ENCODE results near the gene SPATS2.

Gene SPATS2

DNA sequence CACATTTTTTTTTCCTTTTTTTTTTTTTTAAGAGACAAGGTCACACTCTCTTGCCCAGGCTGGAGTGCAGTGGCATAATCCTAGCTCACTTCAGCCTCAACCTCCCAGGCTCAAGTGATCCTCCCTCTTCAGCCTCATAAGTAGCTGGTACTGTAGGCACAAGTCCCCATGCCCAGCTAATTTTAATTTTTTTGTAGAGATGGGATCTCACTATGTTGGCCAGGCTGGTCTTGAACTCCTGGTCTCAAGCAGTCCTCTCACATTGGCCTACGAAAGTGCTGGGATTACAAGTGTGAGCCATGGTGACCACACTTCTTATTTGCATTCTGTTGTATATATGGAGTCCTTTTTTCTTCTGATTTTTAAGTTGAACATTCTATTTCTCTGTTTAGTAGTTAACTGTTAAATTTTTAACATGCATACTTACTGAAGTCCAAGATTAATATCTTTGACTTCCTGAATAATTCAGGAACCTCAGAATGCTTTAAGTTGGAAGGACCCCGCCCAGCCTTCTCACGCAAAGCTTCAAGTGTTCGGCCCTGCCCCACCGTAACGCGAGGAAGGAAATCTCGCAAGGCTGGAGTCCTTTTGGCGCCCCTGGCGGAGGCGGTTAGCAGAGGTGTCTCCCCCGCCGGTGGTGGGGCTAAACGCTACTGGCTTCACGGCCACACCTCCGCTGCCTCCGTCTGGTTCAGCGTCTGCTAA lies 21.6 kb downstream of the SPATS2 start:
- H3K9me3 ChIP-seq (ENCODE audit: low read length): no peaks in the 10 kb centered on the region
- peaks cover 29% of the 10 kb centered on the region for H3K79me2 ChIP-seq (ENCODE audit: insufficient read depth, low read length)
- no peaks in the 10 kb centered on the region for H3K9me2 ChIP-seq (ENCODE audit: low read depth, low read length)
- TF ChIP-seq, protein P1, sequence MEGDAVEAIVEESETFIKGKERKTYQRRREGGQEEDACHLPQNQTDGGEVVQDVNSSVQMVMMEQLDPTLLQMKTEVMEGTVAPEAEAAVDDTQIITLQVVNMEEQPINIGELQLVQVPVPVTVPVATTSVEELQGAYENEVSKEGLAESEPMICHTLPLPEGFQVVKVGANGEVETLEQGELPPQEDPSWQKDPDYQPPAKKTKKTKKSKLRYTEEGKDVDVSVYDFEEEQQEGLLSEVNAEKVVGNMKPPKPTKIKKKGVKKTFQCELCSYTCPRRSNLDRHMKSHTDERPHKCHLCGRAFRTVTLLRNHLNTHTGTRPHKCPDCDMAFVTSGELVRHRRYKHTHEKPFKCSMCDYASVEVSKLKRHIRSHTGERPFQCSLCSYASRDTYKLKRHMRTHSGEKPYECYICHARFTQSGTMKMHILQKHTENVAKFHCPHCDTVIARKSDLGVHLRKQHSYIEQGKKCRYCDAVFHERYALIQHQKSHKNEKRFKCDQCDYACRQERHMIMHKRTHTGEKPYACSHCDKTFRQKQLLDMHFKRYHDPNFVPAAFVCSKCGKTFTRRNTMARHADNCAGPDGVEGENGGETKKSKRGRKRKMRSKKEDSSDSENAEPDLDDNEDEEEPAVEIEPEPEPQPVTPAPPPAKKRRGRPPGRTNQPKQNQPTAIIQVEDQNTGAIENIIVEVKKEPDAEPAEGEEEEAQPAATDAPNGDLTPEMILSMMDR (IDR thresholded peaks at IDR 0.05; ENCODE audit: low read length): peak; percentile 51
- TF ChIP-seq EZH2 (IDR thresholded peaks at IDR 0.05; ENCODE audit: borderline replicate concordance, low read length): no peak
- peak overlapping the region; percentile 18; the same call in 1 of the 2 replicates for H3K4me2 ChIP-seq (ENCODE audit: low read length)
- H3K27me3 ChIP-seq (ENCODE audit: insufficient read depth, low read length): no peaks in the 10 kb centered on the region
- H3F3A ChIP-seq (ENCODE audit: insufficient read depth, low read length): no peaks in the 10 kb centered on the region; the same call in 1 of the 2 replicates
- no peak overlapping the region for H3K9ac ChIP-seq (ENCODE audit: low read length)
- no peak overlapping the region for H3K27ac ChIP-seq (ENCODE audit: low read depth, low read length, poor library complexity, severe bottlenecking)
- no peak overlapping the region for H2AFZ ChIP-seq (ENCODE audit: low read length)
- H3K4me1 ChIP-seq (ENCODE audit: insufficient read depth, low read length, severe bottlenecking): peaks cover 5% of the 10 kb centered on the region
- peak overlapping the region; percentile 11 for H3K4me3 ChIP-seq (ENCODE audit: low read depth, low read length, poor library complexity, severe bottlenecking)
- no peaks in the 10 kb centered on the region for H4K20me1 ChIP-seq (ENCODE audit: insufficient read depth, low read length)
- H3K36me3 ChIP-seq (ENCODE audit: insufficient read depth, low read length): peaks cover 11% of the 10 kb centered on the region; the same call in 1 of the 2 replicates

DNA sequence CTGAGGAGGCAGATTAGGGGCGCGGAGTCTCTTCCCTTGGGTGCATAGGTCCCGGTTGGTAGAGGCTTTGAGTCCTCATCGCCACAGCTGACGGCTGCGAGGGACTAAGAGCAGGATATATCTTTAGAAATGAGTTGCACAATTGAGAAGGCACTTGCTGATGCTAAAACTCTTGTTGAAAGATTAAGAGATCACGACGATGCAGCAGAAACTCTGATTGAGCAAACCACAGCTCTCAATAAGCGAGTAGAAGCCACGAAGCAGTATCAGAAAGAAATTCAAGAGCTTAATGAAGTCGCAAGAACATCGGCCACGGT lies 22.1 kb downstream of the SPATS2 start:
- Histone ChIP-seq H3K27me3 (ENCODE audit: insufficient read depth, low read length) (no peaks in the 10 kb centered on the region), H3F3A (ENCODE audit: insufficient read depth, low read length) (no peaks in the 10 kb centered on the region; the same call in 1 of the 2 replicates), H3K4me1 (ENCODE audit: insufficient read depth, low read length, severe bottlenecking) (peaks cover 5% of the 10 kb centered on the region), H3K9ac (ENCODE audit: low read length) (no peak overlapping the region), H3K4me2 (ENCODE audit: low read length) (peak overlapping the region; percentile 18; the same call in 1 of the 2 replicates), H3K79me2 (ENCODE audit: insufficient read depth, low read length) (peaks cover 29% of the 10 kb centered on the region), H3K36me3 (ENCODE audit: insufficient read depth, low read length) (peaks cover 12% of the 10 kb centered on the region; the same call in 1 of the 2 replicates), H4K20me1 (ENCODE audit: insufficient read depth, low read length) (no peaks in the 10 kb centered on the region), H3K27ac (ENCODE audit: low read depth, low read length, poor library complexity, severe bottlenecking) (no peak overlapping the region), H2AFZ (ENCODE audit: low read length) (no peak overlapping the region), H3K4me3 (ENCODE audit: low read depth, low read length, poor library complexity, severe bottlenecking) (peak overlapping the region; percentile 11), H3K9me2 (ENCODE audit: low read depth, low read length) (no peaks in the 10 kb centered on the region), H3K9me3 (ENCODE audit: low read length) (no peaks in the 10 kb centered on the region)
- TF ChIP-seq, protein P1 (IDR thresholded peaks at IDR 0.05; ENCODE audit: low read length): no peak
- TF ChIP-seq EZH2 (IDR thresholded peaks at IDR 0.05; ENCODE audit: borderline replicate concordance, low read length): no peak

DNA sequence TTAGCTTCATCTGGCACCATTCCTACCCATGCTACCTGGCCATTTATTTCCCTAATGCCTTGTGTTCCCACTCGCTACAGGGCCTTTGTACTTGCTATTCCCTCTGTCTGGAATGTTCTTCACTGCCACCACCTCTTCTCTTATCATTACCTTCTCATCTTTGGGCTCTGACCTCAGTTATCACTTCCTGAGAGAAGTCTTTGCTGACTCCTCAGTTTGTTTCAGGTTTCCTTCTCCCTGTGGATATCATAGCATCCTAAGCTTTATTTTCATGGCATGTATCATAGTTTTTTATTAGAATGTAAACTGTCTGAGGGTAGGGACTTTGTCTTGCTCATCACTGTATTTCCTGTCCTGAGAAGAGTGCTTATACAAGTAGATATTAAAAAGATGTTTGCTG lies 29.7 kb downstream of the SPATS2 start:
- Histone ChIP-seq H3K9ac (ENCODE audit: low read length) (no peak overlapping the region), H3K79me2 (ENCODE audit: insufficient read depth, low read length) (peaks cover 28% of the 10 kb centered on the region), H3K36me3 (ENCODE audit: insufficient read depth, low read length) (peaks cover 7% of the 10 kb centered on the region; the same call in 1 of the 2 replicates), H3K4me3 (ENCODE audit: low read depth, low read length, poor library complexity, severe bottlenecking) (no peak overlapping the region), H3K4me2 (ENCODE audit: low read length) (no peak overlapping the region), H3F3A (ENCODE audit: insufficient read depth, low read length) (no peaks in the 10 kb centered on the region; the same call in 1 of the 2 replicates), H3K9me3 (ENCODE audit: low read length) (no peaks in the 10 kb centered on the region), H3K27ac (ENCODE audit: low read depth, low read length, poor library complexity, severe bottlenecking) (no peak overlapping the region), H3K9me2 (ENCODE audit: low read depth, low read length) (no peaks in the 10 kb centered on the region), H2AFZ (ENCODE audit: low read length) (no peak overlapping the region), H3K4me1 (ENCODE audit: insufficient read depth, low read length, severe bottlenecking) (no peaks in the 10 kb centered on the region), H3K27me3 (ENCODE audit: insufficient read depth, low read length) (no peaks in the 10 kb centered on the region), H4K20me1 (ENCODE audit: insufficient read depth, low read length) (no peaks in the 10 kb centered on the region)
- TF ChIP-seq, protein P1 (IDR thresholded peaks at IDR 0.05; ENCODE audit: low read length): no peak
- no peak for TF ChIP-seq EZH2 (IDR thresholded peaks at IDR 0.05; ENCODE audit: borderline replicate concordance, low read length)

Data from OCI-LY1 (cell line).